ENCODE results near the gene FLRT1.

Gene FLRT1

DNA sequence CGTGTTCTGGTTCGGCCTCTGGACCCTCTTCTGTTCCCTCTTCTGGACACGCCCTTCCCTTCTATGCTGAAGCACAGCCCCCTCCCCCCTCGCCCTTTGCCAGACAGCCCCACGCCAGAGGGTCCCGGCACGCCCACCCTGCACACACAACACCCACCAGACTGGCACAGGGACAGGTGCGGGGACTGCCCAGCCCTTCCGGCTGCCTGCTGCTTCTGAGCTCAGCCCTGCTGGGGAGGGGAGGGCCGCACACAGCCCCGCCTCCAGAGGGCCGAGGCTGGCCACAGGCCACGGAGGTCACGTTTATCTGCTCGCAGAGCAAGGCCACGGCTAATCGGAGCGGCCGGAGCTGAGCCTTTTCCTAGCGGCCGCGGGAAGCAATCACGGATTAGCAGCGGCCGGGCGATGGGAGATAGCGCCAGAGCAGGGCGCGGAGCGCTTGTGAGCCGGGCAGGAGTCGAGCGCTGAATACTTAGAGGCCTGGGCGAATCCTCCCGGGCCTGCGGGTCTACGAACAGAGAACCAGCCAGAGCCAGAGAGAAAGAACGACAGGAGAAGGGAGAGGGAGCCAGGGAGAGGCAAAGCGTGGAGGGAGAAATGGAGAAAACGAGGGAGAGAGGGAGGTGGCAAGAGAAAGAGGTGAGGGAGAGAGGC, 28.0 kb upstream of the FLRT1 start:
- Histone ChIP-seq H3K9me3 (ENCODE audit: control insufficient read depth, insufficient read depth, low read length) (no peaks in the 10 kb centered on the region), H3K27me3 (ENCODE audit: control insufficient read depth, insufficient read depth, low read length) (peaks cover 74% of the 10 kb centered on the region), H3K4me3 (ENCODE audit: low read depth, low read length) (peak overlapping the region; percentile 50), H3K4me1 (ENCODE audit: control insufficient read depth, insufficient read depth, low read length) (peaks cover 9% of the 10 kb centered on the region; the same call in 1 of the 2 replicates), H3K9ac (ENCODE audit: low read depth, low read length) (no peak overlapping the region), H3K36me3 (ENCODE audit: control insufficient read depth, insufficient read depth, low read length) (no peaks in the 10 kb centered on the region), H3K27ac (ENCODE audit: low read depth, low read length) (no peak overlapping the region)

DNA sequence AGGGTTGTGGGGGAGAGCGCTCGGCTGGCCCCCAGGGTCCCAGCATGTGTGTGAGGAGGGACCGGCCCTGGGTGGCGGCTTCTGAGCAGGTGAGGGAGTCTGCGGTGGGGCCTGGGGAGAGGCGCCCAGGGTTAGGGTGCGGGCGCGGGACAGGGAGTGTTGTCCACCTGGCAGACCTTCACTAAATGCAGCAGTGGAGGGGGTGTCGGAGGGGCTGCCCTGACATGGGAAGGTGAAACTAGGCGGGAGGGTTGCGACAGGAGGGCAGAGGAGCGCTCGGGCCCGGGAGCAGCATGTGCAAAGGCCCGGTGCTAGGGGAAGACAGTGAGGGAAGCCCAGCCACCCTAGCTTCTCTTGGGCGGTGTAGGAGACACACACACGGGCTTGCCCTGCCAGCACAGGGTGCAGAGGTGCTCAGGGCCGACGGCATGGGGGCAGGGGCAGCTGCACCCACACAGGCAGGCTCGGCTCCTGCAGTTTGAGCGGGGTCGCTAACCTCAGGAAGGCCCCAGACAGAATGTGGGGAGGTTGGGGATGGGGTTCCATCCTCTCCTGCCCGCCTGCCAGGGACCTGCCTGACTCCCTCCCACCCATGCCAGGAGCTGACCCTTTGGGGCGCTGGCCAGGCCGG, 27.3 kb upstream of the FLRT1 start:
- peaks cover 9% of the 10 kb centered on the region; the same call in 1 of the 2 replicates for H3K4me1 ChIP-seq (ENCODE audit: control insufficient read depth, insufficient read depth, low read length)
- H3K9ac ChIP-seq (ENCODE audit: low read depth, low read length), result no peak overlapping the region
- no peaks in the 10 kb centered on the region for H3K36me3 ChIP-seq (ENCODE audit: control insufficient read depth, insufficient read depth, low read length)
- no peak overlapping the region for H3K27ac ChIP-seq (ENCODE audit: low read depth, low read length)
- peaks cover 76% of the 10 kb centered on the region for H3K27me3 ChIP-seq (ENCODE audit: control insufficient read depth, insufficient read depth, low read length)
- no peaks in the 10 kb centered on the region for H3K9me3 ChIP-seq (ENCODE audit: control insufficient read depth, insufficient read depth, low read length)
- H3K4me3 ChIP-seq (ENCODE audit: low read depth, low read length), result 0 out of 2 replicates have a peak overlapping the region, but pooled peaks have one; percentile 50

DNA sequence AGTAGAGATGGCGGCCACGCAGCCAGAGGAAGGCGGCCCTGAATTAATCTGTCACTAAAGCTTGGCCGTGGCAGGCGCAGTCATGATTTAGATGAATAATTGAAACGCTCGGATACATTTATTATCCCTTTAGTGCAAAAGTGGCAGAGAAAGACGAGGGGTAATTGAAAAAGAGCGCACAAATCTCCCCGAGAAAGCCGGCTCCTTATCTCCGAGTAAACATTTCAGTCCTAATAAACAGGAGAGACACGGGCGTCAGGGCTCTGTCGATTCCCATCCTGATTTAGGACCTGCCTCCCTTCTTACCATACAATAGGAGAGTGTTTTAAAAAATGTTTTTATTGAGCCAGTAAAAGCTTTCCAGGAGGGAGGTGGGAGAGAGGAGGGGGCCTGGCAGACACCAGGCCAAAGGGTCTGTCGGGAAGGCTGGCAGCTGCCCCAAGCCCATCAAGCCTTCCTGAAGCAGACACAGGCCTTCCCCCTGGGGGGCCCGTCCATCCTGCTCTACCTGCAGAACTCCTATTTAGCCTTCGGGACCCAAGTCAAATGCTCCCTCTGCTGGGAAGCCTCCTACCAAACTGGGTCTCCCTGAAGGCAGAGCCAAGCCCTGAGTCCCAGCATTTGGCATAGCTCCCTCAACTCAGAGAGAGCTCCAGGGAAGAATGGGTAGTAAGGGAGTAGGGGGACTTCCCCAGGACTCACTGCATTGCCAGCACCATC, 26.7 kb upstream of the FLRT1 start:
- Histone ChIP-seq H3K4me3 (ENCODE audit: low read depth, low read length) (no peak overlapping the region), H3K27me3 (ENCODE audit: control insufficient read depth, insufficient read depth, low read length) (peaks cover 83% of the 10 kb centered on the region), H3K9me3 (ENCODE audit: control insufficient read depth, insufficient read depth, low read length) (no peaks in the 10 kb centered on the region), H3K27ac (ENCODE audit: low read depth, low read length) (no peak overlapping the region), H3K9ac (ENCODE audit: low read depth, low read length) (no peak overlapping the region), H3K4me1 (ENCODE audit: control insufficient read depth, insufficient read depth, low read length) (peaks cover 9% of the 10 kb centered on the region; the same call in 1 of the 2 replicates), H3K36me3 (ENCODE audit: control insufficient read depth, insufficient read depth, low read length) (no peaks in the 10 kb centered on the region)

DNA sequence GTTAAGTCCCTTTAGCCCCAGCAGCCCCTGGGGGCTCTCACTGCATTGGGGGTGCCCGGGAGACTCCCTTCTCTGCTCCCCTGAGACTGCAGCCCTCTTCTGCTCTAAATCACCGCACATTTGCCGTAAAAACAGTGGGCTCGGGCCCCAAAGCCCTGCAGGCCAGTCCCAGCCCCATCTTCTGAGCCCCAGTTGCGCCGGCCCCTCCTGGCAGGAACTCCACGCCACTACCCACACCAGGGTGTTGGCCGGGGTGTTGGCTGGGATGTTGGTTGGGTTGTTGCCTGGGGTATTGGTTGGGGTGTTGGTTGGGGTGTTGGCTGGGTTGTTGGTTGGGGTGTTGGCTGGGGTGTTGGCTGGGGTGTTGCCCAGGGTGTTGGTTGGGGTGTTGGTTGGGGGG, 26.0 kb upstream of the FLRT1 start:
- Histone ChIP-seq H3K9ac (ENCODE audit: low read depth, low read length) (no peak overlapping the region), H3K4me1 (ENCODE audit: control insufficient read depth, insufficient read depth, low read length) (peaks cover 9% of the 10 kb centered on the region; the same call in 1 of the 2 replicates), H3K36me3 (ENCODE audit: control insufficient read depth, insufficient read depth, low read length) (no peaks in the 10 kb centered on the region), H3K9me3 (ENCODE audit: control insufficient read depth, insufficient read depth, low read length) (no peaks in the 10 kb centered on the region), H3K27ac (ENCODE audit: low read depth, low read length) (no peak overlapping the region), H3K4me3 (ENCODE audit: low read depth, low read length) (no peak overlapping the region), H3K27me3 (ENCODE audit: control insufficient read depth, insufficient read depth, low read length) (peaks cover 85% of the 10 kb centered on the region)

DNA sequence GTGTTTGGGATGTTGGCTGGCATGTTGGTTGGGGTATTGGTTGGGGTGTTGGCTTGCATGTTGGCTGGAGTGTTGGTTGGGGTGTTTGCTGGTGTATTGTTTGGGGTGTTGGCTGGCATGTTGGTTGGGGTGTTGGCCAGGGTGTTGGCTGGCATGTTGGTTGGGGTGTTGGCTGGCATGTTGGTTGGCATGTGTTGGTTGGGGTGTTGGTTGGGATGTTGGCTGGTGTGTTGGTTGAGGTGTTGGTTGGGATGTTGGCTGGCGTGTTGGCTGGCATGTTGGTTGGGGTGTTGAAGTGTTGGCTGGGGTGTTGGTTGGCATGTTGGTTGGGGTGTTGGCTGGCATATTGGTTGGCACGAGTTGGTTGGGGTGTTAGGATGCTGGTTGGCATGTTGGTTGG, 24.9 kb upstream of the FLRT1 start:
- Histone ChIP-seq H3K9me3 (ENCODE audit: control insufficient read depth, insufficient read depth, low read length) (no peaks in the 10 kb centered on the region), H3K4me3 (ENCODE audit: low read depth, low read length) (no peak overlapping the region), H3K9ac (ENCODE audit: low read depth, low read length) (no peak overlapping the region), H3K27ac (ENCODE audit: low read depth, low read length) (no peak overlapping the region), H3K27me3 (ENCODE audit: control insufficient read depth, insufficient read depth, low read length) (peaks cover 84% of the 10 kb centered on the region), H3K4me1 (ENCODE audit: control insufficient read depth, insufficient read depth, low read length) (peaks cover 9% of the 10 kb centered on the region; the same call in 1 of the 2 replicates), H3K36me3 (ENCODE audit: control insufficient read depth, insufficient read depth, low read length) (no peaks in the 10 kb centered on the region)

DNA sequence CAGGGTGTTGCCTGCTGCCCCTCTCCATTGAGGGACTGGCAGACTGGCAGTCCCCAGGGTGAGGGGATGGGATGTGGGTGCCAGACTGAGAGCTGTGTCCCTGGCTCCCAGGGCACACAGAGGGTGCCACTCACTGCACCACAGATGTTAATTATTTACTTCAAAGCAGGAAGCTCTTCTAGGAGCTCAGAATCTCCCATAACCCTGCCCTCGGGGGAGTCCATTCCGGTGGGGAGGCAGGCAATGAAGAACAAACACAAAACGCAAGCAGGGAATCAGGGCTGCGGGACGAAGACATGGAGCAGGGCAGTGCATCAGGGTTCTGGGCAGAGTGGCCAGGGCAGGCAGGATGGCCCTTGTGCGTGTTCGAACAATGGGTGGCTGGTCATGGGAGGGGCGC, 24.4 kb upstream of the FLRT1 start:
- no peak overlapping the region for H3K27ac ChIP-seq (ENCODE audit: low read depth, low read length)
- H3K4me3 ChIP-seq (ENCODE audit: low read depth, low read length), result no peak overlapping the region
- H3K9ac ChIP-seq (ENCODE audit: low read depth, low read length), result no peak overlapping the region
- no peaks in the 10 kb centered on the region for H3K9me3 ChIP-seq (ENCODE audit: control insufficient read depth, insufficient read depth, low read length)
- H3K4me1 ChIP-seq (ENCODE audit: control insufficient read depth, insufficient read depth, low read length), result peaks cover 9% of the 10 kb centered on the region; the same call in 1 of the 2 replicates
- no peaks in the 10 kb centered on the region for H3K36me3 ChIP-seq (ENCODE audit: control insufficient read depth, insufficient read depth, low read length)
- peaks cover 81% of the 10 kb centered on the region for H3K27me3 ChIP-seq (ENCODE audit: control insufficient read depth, insufficient read depth, low read length)

DNA sequence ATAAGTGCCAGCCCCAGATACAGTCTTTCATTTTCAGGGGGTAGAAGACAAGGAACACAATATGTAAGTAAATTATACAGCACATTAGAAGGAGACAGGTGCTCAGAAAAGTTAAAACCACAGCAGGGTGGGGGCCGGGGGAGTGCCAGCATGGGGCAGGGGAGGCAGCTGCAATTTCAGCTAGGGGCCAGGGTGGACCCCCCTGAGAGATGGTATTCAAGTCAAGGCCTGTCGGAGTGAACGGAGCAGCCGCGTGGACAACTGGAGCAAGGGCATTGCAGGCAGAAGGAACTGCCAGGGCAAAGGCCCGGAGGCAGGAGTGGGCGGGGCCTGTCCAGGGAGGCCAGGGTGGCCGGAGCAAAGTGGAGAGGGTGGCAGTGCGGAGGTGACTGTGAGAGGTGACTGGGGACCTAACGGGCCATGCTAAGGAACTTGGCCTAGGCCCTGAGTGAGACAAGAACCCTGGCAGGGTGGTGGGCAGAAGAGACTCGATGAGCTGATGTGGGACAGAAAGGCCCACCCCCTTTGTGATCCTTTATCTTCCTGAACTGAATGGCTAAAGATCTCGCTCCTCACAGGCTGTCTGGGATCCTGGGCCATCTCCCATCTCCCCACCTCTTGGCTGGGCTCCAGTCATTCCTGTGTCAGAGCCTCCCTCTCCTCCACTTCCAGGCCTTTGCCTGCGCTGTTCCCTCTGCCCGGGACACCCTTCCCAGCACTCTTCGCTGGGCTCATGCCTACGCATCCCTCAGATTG, 22.4 kb upstream of the FLRT1 start:
- Histone ChIP-seq H3K27me3 (ENCODE audit: control insufficient read depth, insufficient read depth, low read length) (peaks cover 62% of the 10 kb centered on the region), H3K9ac (ENCODE audit: low read depth, low read length) (no peak overlapping the region)

DNA sequence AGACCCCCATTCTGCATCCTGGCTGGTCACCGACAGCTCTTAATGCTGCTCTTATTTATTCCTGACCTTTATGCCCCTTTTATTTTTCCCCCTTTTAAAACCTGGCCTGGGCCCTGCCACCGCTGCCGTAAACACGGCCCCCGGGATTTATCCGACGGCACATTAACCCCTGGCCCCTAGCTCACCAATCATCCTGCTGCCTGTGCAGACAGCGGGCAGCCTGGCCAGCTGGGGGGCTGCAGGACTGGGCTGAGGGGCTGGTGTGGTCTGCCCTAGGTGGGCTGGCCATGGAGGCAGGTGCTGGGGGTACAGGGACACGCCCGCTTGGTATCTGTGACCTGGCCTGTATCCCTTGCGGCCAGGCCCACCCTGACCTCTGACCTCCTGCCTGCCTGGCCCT, 21.4 kb upstream of the FLRT1 start:
- no peak overlapping the region for H3K4me3 ChIP-seq (ENCODE audit: low read depth, low read length)
- H3K4me1 ChIP-seq (ENCODE audit: control insufficient read depth, insufficient read depth, low read length), result 0 out of 2 replicates have a peak, but pooled peaks cover 2% of the 10 kb centered on the region
- H3K9me3 ChIP-seq (ENCODE audit: control insufficient read depth, insufficient read depth, low read length), result no peaks in the 10 kb centered on the region
- H3K9ac ChIP-seq (ENCODE audit: low read depth, low read length), result no peak overlapping the region
- H3K36me3 ChIP-seq (ENCODE audit: control insufficient read depth, insufficient read depth, low read length), result no peaks in the 10 kb centered on the region
- H3K27me3 ChIP-seq (ENCODE audit: control insufficient read depth, insufficient read depth, low read length), result peaks cover 56% of the 10 kb centered on the region
- no peak overlapping the region for H3K27ac ChIP-seq (ENCODE audit: low read depth, low read length)

More for the DNA sequence above, 22.4 kb upstream of the FLRT1 start:
- Histone ChIP-seq H3K27ac (ENCODE audit: low read depth, low read length) (no peak overlapping the region), H3K4me3 (ENCODE audit: low read depth, low read length) (no peak overlapping the region), H3K36me3 (ENCODE audit: control insufficient read depth, insufficient read depth, low read length) (no peaks in the 10 kb centered on the region), H3K9me3 (ENCODE audit: control insufficient read depth, insufficient read depth, low read length) (no peaks in the 10 kb centered on the region), H3K4me1 (ENCODE audit: control insufficient read depth, insufficient read depth, low read length) (no peaks in the 10 kb centered on the region)

DNA sequence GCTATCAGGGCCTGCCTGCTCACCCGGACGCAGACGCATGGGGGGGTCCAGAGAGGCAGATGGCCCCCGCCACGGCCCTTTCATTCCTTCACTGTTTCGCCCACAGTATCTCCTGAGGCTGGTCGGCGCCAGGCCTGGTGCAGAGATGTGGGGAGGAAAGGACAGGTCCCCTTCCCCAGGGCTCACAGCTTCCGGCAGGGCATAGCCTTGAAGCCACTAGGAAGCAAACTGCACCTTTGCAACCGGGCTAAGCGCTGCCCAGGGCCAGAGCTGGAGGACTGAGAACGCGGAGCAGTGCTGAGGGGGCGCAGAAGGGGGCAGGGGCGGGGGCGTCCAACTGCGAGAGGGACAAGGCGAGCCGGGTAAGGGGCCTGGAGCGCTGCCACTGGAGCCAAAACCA, 20.2 kb upstream of the FLRT1 start:
- 0 out of 2 replicates have a peak, but pooled peaks cover 2% of the 10 kb centered on the region for H3K4me1 ChIP-seq (ENCODE audit: control insufficient read depth, insufficient read depth, low read length)
- no peak overlapping the region for H3K27ac ChIP-seq (ENCODE audit: low read depth, low read length)
- H3K9ac ChIP-seq (ENCODE audit: low read depth, low read length), result no peak overlapping the region
- peaks cover 54% of the 10 kb centered on the region for H3K27me3 ChIP-seq (ENCODE audit: control insufficient read depth, insufficient read depth, low read length)
- no peak overlapping the region for H3K4me3 ChIP-seq (ENCODE audit: low read depth, low read length)
- no peaks in the 10 kb centered on the region for H3K9me3 ChIP-seq (ENCODE audit: control insufficient read depth, insufficient read depth, low read length)
- no peaks in the 10 kb centered on the region for H3K36me3 ChIP-seq (ENCODE audit: control insufficient read depth, insufficient read depth, low read length)

DNA sequence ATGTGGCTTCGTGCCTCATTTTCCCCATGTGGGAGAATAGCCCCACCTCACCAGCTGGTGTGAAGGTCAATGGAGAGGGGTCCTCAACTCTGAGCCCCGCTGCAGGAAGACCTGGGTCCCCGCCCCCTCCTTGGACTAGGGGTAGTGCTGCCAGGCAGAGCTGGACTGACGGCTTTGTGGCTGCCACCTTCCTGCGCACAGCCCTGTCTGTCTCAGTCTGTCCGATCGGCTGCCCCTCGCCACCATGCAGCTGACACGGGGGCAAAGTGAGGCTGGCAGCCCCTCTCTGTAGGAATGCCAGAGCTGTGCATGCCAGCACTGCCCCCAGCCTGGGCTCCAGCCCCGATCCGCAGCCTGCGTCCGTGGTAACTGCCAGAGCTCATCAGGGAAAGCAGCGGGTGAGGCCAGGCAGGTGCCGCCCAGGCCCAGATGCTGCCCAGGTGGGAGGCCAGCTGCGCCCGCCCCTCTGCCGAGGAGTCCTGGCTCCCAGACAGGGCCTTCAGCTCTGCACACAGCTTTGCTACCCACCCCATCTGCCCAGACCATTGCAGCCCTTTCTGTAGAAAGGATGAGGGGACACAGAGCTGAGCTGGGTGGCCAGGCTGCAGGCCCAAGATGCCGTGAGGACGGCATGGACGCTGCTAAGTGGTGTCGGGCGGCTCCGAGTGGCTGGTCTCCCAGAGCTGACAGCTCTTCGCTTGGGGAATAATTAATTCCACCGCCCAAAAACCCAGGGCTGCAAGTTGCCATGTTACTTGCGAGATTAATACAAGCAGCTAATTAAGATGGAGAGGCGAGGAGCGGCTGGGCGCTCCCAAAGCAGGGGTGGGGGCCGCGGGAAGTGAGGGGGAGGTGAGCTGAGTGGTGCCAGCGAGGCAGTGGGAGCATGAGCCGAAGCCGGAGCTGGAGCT, 19.5 kb upstream of the FLRT1 start:
- Histone ChIP-seq H3K27me3 (ENCODE audit: control insufficient read depth, insufficient read depth, low read length) (peaks cover 49% of the 10 kb centered on the region), H3K4me1 (ENCODE audit: control insufficient read depth, insufficient read depth, low read length) (peaks cover 7% of the 10 kb centered on the region), H3K9me3 (ENCODE audit: control insufficient read depth, insufficient read depth, low read length) (no peaks in the 10 kb centered on the region), H3K4me3 (ENCODE audit: low read depth, low read length) (no peak overlapping the region), H3K36me3 (ENCODE audit: control insufficient read depth, insufficient read depth, low read length) (no peaks in the 10 kb centered on the region), H3K9ac (ENCODE audit: low read depth, low read length) (no peak overlapping the region), H3K27ac (ENCODE audit: low read depth, low read length) (no peak overlapping the region)

All from HUES48 (cell line).